HCT116 (cell line): ENCODE data around the gene BMP2. TPM values are rescaled to one million over a fixed set of nuclear protein-coding genes. Genes with fewer than 3 reads are reported as not detected.

ENCODE experiments used
- ATAC-seq: fragments of 200-7000 bp; cut with Tn5 transposase; 2 replicates; pipeline ENCODE4 v1.9.1; 2020; ENCODE audit warnings: mild to moderate bottlenecking, moderate library complexity
- BruUV-seq: library from RNA; stranded (reverse); fragments of 400-500 nt; replicated peaks from 2 replicates; lab custom pipeline; 2021; lab: Mats Ljungman, UMichigan
- CTCF ChIA-PET: fragments of 300-600 bp; sonication (Branson Sonifier 250); formaldehyde crosslinking; loops from one replicate; lab custom pipeline; 2021; ENCODE audit warnings: antibody characterized with exemption; lab: Charles Lee
- POLR2A ChIA-PET: fragments of 300-600, 350-600 bp; sonication (Branson Sonifier 250); formaldehyde crosslinking; loops from one replicate; lab custom pipeline; 2021; ENCODE audit warnings: antibody characterized with exemption; lab: Charles Lee
- RAD21 ChIA-PET, 2 experiments: fragments of 300-600 bp; sonication (Branson Sonifier 250); formaldehyde crosslinking; loops; one replicate each; lab custom pipeline; 2023; ENCODE audit warnings: low total read pairs in 2 of 2; ENCODE audit not compliant: uncharacterized antibody in 2 of 2, unreplicated experiment in 2 of 2, low non-redundant PET in 1 of 2; lab: Charles Lee
- DNase-seq: peaks from one replicate; pipeline ENCODE4 v3.0.0-alpha.2; 2010; ENCODE audit warnings: low read depth, low spot score
- H2AFZ ChIP-seq: fragments of 200-600 bp; shearing (Covaris generic), sonication (generic); 2 replicates; pipeline ENCODE4 v1.6.1; 2017; ENCODE audit warnings: low read depth, mixed run types, mixed read lengths, antibody characterized with exemption, low read length; ENCODE audit not compliant: poor library complexity, severe bottlenecking
- H3K27ac ChIP-seq: 2 replicates; pipeline ENCODE4 v1.5.1; 2012; ENCODE audit warnings: low read depth, low read length
- H3K27me3 ChIP-seq: fragments of 200-600 bp; sonication (generic); 2 replicates; pipeline ENCODE4 v1.6.1; 2016; ENCODE audit warnings: mixed run types, low read length, mixed read lengths; ENCODE audit not compliant: insufficient read depth
- H3K36me3 ChIP-seq, 2 experiments: fragments of 200-500 bp in 1 of 2; fragments of 200-600 bp in 1 of 2; sonication (Bioruptor generic) in 1 of 2; sonication (generic) in 1 of 2; 2 replicates each; pipeline versions ENCODE4 v1.5.1 to v1.6.1; 2014 to 2016; ENCODE audit warnings: low read length in 2 of 2, inconsistent platforms in 1 of 2, mixed read lengths in 1 of 2, mixed run types in 1 of 2; ENCODE audit not compliant: insufficient read depth in 2 of 2, control insufficient read depth in 1 of 2
- H3K4me1 ChIP-seq, 2 experiments: fragments of 200-600 bp in 1 of 2; sonication (generic) in 1 of 2; 2 replicates each; pipeline versions ENCODE4 v1.5.1 to v1.6.1; 2012 to 2017; ENCODE audit warnings: low read length in 2 of 2, inconsistent platforms in 1 of 2, mild to moderate bottlenecking in 1 of 2, mixed read lengths in 1 of 2, mixed run types in 1 of 2, moderate library complexity in 1 of 2; ENCODE audit not compliant: insufficient read depth in 2 of 2, control insufficient read depth in 1 of 2
- H3K4me2 ChIP-seq: fragments of 200-600 bp; sonication (generic); 2 replicates; pipeline ENCODE4 v1.6.1; 2017; ENCODE audit warnings: mixed run types, low read length, mixed read lengths
- H3K4me3 ChIP-seq, 2 experiments: fragments of 200-600 bp in 1 of 2; sonication (generic) in 1 of 2; replicated peaks in 1 of 2; 2 replicates each; pipeline ENCODE4 v1.5.1; 2011 to 2016; ENCODE audit warnings: low read length in 2 of 2, control low read depth in 1 of 2, low read depth in 1 of 2, mild to moderate bottlenecking in 1 of 2, mixed read lengths in 1 of 2, mixed run types in 1 of 2
- H3K79me2 ChIP-seq: fragments of 200-600 bp; sonication (generic); 2 replicates; pipeline ENCODE4 v1.6.1; 2017; ENCODE audit warnings: mild to moderate bottlenecking, mixed run types, low read length, moderate library complexity, mixed read lengths; ENCODE audit not compliant: insufficient read depth
- H3K9ac ChIP-seq: fragments of 200-600 bp; sonication (generic); 2 replicates; pipeline ENCODE4 v1.6.1; 2016; ENCODE audit warnings: low read length, mixed read lengths
- H3K9me2 ChIP-seq: fragments of 200-600 bp; sonication (generic), shearing (Covaris generic); 2 replicates; pipeline ENCODE4 v1.6.1; 2017; ENCODE audit warnings: mixed run types, mild to moderate bottlenecking, moderate library complexity; ENCODE audit not compliant: insufficient read depth
- H3K9me3 ChIP-seq, 2 experiments: fragments of 200-500 bp in 1 of 2; fragments of 200-600 bp in 1 of 2; sonication (Bioruptor generic) in 1 of 2; sonication (generic) in 1 of 2; 2 replicates each; pipeline ENCODE4 v1.6.1; 2014 to 2017; ENCODE audit warnings: low read length in 2 of 2, mixed read lengths in 2 of 2, inconsistent platforms in 1 of 2, low read depth in 1 of 2, mild to moderate bottlenecking in 1 of 2, mixed run types in 1 of 2, moderate library complexity in 1 of 2; ENCODE audit not compliant: control insufficient read depth in 1 of 2, insufficient read depth in 1 of 2
- H4K20me1 ChIP-seq: fragments of 200-600 bp; sonication (generic), shearing (Covaris generic); 2 replicates; pipeline ENCODE4 v1.6.1; 2017; ENCODE audit warnings: mixed run types, mild to moderate bottlenecking, moderate library complexity; ENCODE audit not compliant: insufficient read depth
- EGR1 ChIP-seq: IDR thresholded peaks from 2 replicates; pipeline ENCODE4 v1.6.1; 2012; ENCODE audit warnings: low read depth
- ELF1 ChIP-seq: IDR thresholded peaks from 2 replicates; pipeline ENCODE4 v1.6.1; 2012; ENCODE audit warnings: low read depth, borderline replicate concordance
- EZH2 ChIP-seq: fragments of 200-600 bp; sonication (generic); IDR thresholded peaks from 2 replicates; pipeline ENCODE4 v1.6.1; 2017; ENCODE audit warnings: antibody characterized with exemption, mixed run types
- EZH2phosphoT487 ChIP-seq: fragments of 200-600 bp; IDR thresholded peaks from 2 replicates; pipeline ENCODE4 v1.6.1; 2018; ENCODE audit warnings: antibody characterized with exemption, borderline replicate concordance
- FOSL1 ChIP-seq: IDR thresholded peaks from 2 replicates; pipeline ENCODE4 v1.6.1; 2012; ENCODE audit warnings: low read depth
- JUND ChIP-seq: IDR thresholded peaks from 2 replicates; pipeline ENCODE4 v1.6.1; 2012
- POLR2AphosphoS5 ChIP-seq: IDR thresholded peaks from 2 replicates; pipeline ENCODE4 v1.6.1; 2011; ENCODE audit warnings: mild to moderate bottlenecking, low read depth, low read length, moderate library complexity
- RAD21 ChIP-seq: IDR thresholded peaks from 2 replicates; pipeline ENCODE4 v1.6.1; 2012; ENCODE audit warnings: low read depth, mild to moderate bottlenecking
- TCF7L2 ChIP-seq: IDR thresholded peaks from 2 replicates; pipeline ENCODE4 v1.7.0; 2011; ENCODE audit warnings: borderline replicate concordance, inconsistent platforms; ENCODE audit not compliant: insufficient read depth, insufficient read length; ENCODE audit errors: extremely low read depth
- ZFX ChIP-seq: fragments of 450-650 bp; IDR thresholded peaks from 2 replicates; pipeline ENCODE4 v1.6.1; 2017
- ZNF274 ChIP-seq: fragments of 200-500 bp; sonication (Bioruptor generic); IDR thresholded peaks from 2 replicates; pipeline ENCODE4 v1.6.1; 2014; ENCODE audit warnings: mild to moderate bottlenecking, low read depth, low read length, inconsistent platforms
- intact Hi-C: fragments of 100-400 bp; cut with micrococcal nuclease; formaldehyde crosslinking; loops from 2 replicates; pipeline ENCODE4 v1.10.0; 2022
- total RNA-seq: library from RNA; stranded (reverse); gene quantifications from one replicate; pipeline ENCODE4 v1.2.1, GENCODE V29; 2021; ENCODE audit not compliant: unreplicated experiment
- TF ChIP-seq, protein P1 (sequence below): IDR thresholded peaks from 2 replicates; pipeline ENCODE4 v1.6.1; 2011; ENCODE audit warnings: mild to moderate bottlenecking, low read length, moderate library complexity; ENCODE audit not compliant: insufficient replicate concordance; ENCODE audit errors: extremely low read depth
- TF ChIP-seq, protein P2 (sequence below): IDR thresholded peaks from 2 replicates; pipeline ENCODE4 v1.6.1; 2012
- TF ChIP-seq, protein P3 (sequence below), 3 experiments: fragments of 200-600 bp in 1 of 3; sonication (generic) in 1 of 3; IDR thresholded peaks in 2 of 3; conservative IDR thresholded peaks in 1 of 3; 2 replicates each; pipeline ENCODE4 v1.5.1; 2012 to 2017; ENCODE audit warnings: low read depth in 2 of 3, low read length in 2 of 3, antibody characterized with exemption in 1 of 3, borderline replicate concordance in 1 of 3, control low read depth in 1 of 3, mild to moderate bottlenecking in 1 of 3, mixed read lengths in 1 of 3, mixed run types in 1 of 3, moderate library complexity in 1 of 3; ENCODE audit not compliant: insufficient read depth in 1 of 3

The BMP2 gene
- total RNA-seq, 1 experiment from 2014 or later, result 0.15 TPM

DNA sequence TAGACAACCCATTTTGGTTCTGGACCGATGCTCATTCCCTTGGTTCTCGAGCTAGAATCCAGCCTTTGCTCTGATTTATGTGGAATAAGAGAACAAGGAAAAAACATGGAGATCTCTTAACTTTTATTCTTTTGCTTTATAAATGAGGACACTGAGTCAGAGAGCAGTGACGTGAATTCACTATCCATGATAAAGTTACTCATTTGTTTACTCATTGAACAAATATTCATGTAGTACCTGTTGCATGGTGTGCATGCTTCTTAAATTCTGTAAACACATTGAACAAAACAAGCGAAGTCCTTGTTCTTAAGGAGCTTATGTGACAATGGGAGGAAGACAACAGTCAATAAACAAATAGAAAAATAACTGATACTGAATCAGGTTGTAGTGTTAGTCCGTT lies 56.9 kb downstream of the BMP2 start:
- H3K4me2 ChIP-seq, result no peak overlapping the region
- no peaks in the 10 kb centered on the region for H3K9me2 ChIP-seq
- no peaks in the 10 kb centered on the region for H3K79me2 ChIP-seq
- no peaks in the 10 kb centered on the region for H3K36me3 ChIP-seq
- no peaks in the 10 kb centered on the region for H3K4me1 ChIP-seq
- POLR2A ChIA-PET, result no interaction called here
- no TSS peak for BruUV-seq
- H3K4me3 ChIP-seq, result no peak overlapping the region
- H3K27me3 ChIP-seq, result no peaks in the 10 kb centered on the region
- no peak for ATAC-seq
- no peaks in the 10 kb centered on the region for H3K9me3 ChIP-seq
- RAD21 ChIA-PET, result no interaction called here
- intact Hi-C loops, result no loop called here
- H2AFZ ChIP-seq, result no peak overlapping the region
- no peak overlapping the region for H3K9ac ChIP-seq
- no peak for TF ChIP-seq EZH2
- TF ChIP-seq FOSL1, result no peak
- no peak for TF ChIP-seq ZNF274
- no peak for TF ChIP-seq EGR1
- no peak for TF ChIP-seq EZH2phosphoT487
- TF ChIP-seq RAD21, result no peak
- TF ChIP-seq, protein P1, sequence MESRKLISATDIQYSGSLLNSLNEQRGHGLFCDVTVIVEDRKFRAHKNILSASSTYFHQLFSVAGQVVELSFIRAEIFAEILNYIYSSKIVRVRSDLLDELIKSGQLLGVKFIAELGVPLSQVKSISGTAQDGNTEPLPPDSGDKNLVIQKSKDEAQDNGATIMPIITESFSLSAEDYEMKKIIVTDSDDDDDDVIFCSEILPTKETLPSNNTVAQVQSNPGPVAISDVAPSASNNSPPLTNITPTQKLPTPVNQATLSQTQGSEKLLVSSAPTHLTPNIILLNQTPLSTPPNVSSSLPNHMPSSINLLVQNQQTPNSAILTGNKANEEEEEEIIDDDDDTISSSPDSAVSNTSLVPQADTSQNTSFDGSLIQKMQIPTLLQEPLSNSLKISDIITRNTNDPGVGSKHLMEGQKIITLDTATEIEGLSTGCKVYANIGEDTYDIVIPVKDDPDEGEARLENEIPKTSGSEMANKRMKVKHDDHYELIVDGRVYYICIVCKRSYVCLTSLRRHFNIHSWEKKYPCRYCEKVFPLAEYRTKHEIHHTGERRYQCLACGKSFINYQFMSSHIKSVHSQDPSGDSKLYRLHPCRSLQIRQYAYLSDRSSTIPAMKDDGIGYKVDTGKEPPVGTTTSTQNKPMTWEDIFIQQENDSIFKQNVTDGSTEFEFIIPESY, result no peak
- TF ChIP-seq, all 23 proteins: peak for 0
- no peak for DNase-seq
- Histone ChIP-seq H3K27ac (no peak overlapping the region), H4K20me1 (no peaks in the 10 kb centered on the region)
- CTCF ChIA-PET, result no interaction called here

DNA sequence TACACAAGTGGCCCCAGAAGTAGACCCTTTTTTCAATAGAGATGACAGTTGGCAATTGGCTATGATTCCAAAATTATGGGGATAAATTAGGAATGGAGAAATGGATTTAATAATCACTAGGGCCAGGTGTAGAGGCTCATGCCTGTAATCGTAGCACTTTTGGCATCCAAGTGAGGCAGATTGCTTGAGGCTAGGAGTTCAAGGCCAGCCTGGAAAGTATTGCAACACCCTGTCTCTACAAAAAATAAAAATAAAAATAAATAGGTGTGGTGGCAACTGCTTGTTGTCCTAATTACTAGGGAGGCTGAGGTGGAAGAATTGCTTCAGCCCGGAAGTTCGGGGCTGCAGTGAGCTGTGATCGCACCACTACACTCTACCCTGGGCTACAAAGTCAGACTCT lies 60.0 kb downstream of the BMP2 start:
- DNase-seq, result no peak
- CTCF ChIA-PET, result interaction anchor here (0.8 kb wide), 1 partner anchor 8 kb away, joined by 3 read pairs; no protein-coding TSS in a partner anchor
- TF ChIP-seq, protein P1, result no peak
- TF ChIP-seq JUND (no peak), TCF7L2 (no peak), ZNF274 (no peak), ELF1 (no peak), ZFX (no peak), POLR2AphosphoS5 (no peak), EGR1 (no peak), RAD21 (no peak)
- TF ChIP-seq, protein P2, sequence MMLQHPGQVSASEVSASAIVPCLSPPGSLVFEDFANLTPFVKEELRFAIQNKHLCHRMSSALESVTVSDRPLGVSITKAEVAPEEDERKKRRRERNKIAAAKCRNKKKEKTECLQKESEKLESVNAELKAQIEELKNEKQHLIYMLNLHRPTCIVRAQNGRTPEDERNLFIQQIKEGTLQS, result no peak
- TF ChIP-seq, protein P3, sequence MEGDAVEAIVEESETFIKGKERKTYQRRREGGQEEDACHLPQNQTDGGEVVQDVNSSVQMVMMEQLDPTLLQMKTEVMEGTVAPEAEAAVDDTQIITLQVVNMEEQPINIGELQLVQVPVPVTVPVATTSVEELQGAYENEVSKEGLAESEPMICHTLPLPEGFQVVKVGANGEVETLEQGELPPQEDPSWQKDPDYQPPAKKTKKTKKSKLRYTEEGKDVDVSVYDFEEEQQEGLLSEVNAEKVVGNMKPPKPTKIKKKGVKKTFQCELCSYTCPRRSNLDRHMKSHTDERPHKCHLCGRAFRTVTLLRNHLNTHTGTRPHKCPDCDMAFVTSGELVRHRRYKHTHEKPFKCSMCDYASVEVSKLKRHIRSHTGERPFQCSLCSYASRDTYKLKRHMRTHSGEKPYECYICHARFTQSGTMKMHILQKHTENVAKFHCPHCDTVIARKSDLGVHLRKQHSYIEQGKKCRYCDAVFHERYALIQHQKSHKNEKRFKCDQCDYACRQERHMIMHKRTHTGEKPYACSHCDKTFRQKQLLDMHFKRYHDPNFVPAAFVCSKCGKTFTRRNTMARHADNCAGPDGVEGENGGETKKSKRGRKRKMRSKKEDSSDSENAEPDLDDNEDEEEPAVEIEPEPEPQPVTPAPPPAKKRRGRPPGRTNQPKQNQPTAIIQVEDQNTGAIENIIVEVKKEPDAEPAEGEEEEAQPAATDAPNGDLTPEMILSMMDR (IDR thresholded peaks at IDR 0.05 in 2 of 3, conservative IDR thresholded peaks at IDR 0.05 in 1 of 3; ENCODE audit: borderline replicate concordance in 1 of 3, insufficient read depth in 1 of 3, low read depth in 2 of 3, low read length in 2 of 3), result no peak

More for the DNA sequence above, 60.0 kb downstream of the BMP2 start:
- Histone ChIP-seq H3K79me2 (no peaks in the 10 kb centered on the region), H3K4me1 (no peaks in the 10 kb centered on the region), H2AFZ (no peak overlapping the region), H3K27me3 (no peaks in the 10 kb centered on the region), H3K9ac (no peak overlapping the region), H3K9me2 (no peaks in the 10 kb centered on the region), H3K4me3 (no peak overlapping the region), H3K9me3 (peaks cover 0 to 1% of the 10 kb centered on the region in 2 experiments; a peak in 1 of 4 replicates), H3K36me3 (no peaks in the 10 kb centered on the region), H3K27ac (no peak overlapping the region), H4K20me1 (no peaks in the 10 kb centered on the region), H3K4me2 (no peak overlapping the region)
- ChIA-PET RAD21 (no interaction called here), POLR2A (no interaction called here)
- no peak for ATAC-seq
- BruUV-seq, result no TSS peak
- intact Hi-C loops, result no loop called here
